Ishikawa (cell line): ENCODE measurements around the gene CCDC137.

Experiments used
- EGR1 ChIP-seq: IDR thresholded peaks from 2 replicates; pipeline ENCODE4 v1.6.1; 2012
- EP300 ChIP-seq: IDR thresholded peaks from 2 replicates; pipeline ENCODE4 v1.6.1; 2012; ENCODE audit warnings: borderline replicate concordance
- NFIC ChIP-seq: IDR thresholded peaks from 2 replicates; pipeline ENCODE4 v1.6.1; 2012
- RAD21 ChIP-seq: IDR thresholded peaks from 2 replicates; pipeline ENCODE4 v1.6.1; 2012; ENCODE audit warnings: low read depth
- TAF1 ChIP-seq: IDR thresholded peaks from 2 replicates; pipeline ENCODE4 v1.6.1; 2012; ENCODE audit warnings: low read depth, mild to moderate bottlenecking
- TCF12 ChIP-seq: IDR thresholded peaks from 2 replicates; pipeline ENCODE4 v1.6.1; 2012; ENCODE audit warnings: low read depth
- YY1 ChIP-seq: IDR thresholded peaks from 2 replicates; pipeline ENCODE4 v1.6.1; 2012; ENCODE audit warnings: low read depth
- ZBTB7A ChIP-seq: IDR thresholded peaks from 2 replicates; pipeline ENCODE4 v1.6.1; 2012; ENCODE audit warnings: low read depth

DNA sequence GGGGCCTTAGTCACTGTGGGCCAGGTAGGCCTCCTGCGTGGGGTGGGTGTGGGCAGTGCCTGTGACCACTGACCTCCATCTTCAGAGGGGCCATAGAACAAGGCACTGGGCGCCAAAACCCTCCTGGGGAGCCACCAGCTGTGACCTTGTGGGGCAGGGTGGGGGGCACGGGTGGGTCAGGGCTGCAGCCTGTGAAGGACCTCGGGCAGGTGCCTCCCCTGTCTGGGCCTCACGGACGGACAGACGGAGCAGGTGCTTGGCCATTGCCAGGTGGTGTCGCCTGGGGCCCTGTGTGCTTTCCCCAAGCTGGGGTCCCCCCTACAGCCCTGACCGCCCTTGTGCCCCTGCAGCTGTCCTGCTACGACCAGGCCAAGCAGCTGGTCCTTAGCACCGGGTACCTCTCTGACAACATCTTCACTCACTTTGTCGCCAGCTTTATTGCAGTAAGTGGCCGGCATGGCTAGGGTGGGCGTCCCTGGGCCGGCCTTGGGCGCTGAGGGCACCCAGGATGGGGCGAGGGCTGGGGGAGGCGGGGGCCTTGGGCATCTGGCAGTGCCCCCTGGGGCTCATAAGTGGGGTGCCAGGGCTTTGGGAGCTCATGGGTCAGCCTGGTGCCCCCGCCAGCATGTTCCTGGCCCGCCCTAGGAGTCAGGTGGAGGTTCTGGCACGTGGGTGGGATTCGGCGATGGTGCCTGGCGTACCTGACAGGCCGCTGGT, 50.7 kb downstream of the CCDC137 start:
- TF ChIP-seq EP300 (no peak), TAF1 (no peak), YY1 (no peak), ZBTB7A (no peak), NFIC (no peak), TCF12 (no peak), RAD21 (no peak), EGR1 (no peak)
